Anterior cingulate cortex (tissue), 58 donors: Measurements from ENCODE around the gene GPR156.
"Not testable (repeated sequence)": the region's sequence is repeated elsewhere in the genome, so short reads cannot be mapped to it uniquely, and the experiment has no call there.

Experiments
- DNase-seq, 58 donors: peaks; one replicate each; lab custom pipeline; 2025; lab: John Stamatoyannopoulos, UW

The GPR156 gene

DNA sequence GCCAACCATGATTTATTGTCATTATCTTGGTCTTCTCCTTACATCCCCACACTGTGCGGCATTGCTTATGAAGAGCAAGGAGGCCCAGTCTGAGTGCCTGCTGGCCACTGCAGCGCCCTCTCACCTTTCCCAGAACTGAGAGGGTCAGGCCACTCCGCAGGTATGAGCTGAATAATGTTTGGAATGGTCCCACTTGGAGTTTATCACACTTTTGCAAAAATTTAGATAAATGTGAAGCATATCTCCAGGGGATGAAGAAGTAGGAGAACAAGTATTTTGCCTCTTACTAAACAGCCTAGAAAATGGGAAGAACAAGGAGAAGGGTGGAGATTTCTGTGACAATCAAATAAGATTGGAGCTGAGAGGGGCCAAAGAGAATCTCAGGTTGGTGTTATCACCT is 116.4 kb downstream of the GPR156 start:
- DNase-seq: no peak

DNA sequence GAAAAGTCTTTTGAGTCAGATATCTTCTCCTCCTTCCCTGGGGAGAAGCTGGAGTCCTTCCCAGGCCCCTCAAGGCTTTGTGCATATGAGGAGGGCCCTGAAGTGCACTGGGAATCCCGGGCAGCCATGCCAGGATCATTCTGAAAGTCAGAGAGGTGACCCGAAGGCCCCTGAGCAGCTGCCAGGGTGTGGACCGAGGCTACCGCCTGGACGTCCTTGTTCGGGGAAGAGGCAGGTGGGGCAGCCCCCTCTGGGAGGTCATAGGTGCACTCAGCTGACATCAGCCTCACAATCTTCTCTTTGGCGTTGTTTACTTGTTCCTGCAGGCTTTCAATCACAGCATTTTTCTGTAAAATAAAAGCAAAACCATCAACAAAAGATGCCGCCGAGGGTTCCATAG is 117.0 kb downstream of the GPR156 start:
- no peak for DNase-seq

DNA sequence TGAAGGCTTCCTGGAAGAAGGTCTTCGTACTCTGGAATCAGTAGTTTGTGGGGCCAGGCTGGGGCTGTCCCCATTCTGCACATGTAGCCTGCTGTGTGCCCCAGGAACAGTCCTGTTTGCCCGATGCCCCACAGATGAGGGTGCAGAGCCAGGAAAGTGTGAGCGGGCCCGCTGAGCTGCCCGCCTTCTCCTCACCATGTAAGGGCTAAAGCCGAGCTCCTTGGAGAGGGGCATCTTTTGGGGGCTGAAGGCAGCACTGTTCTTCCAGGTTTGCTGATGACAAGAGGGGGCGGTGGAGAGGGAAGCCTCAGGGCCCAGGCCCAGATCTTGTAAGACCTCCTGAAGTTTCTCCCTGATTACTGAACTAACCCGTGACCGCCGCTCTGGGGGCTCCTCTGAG is 117.5 kb downstream of the GPR156 start:
- no peak for DNase-seq

DNA sequence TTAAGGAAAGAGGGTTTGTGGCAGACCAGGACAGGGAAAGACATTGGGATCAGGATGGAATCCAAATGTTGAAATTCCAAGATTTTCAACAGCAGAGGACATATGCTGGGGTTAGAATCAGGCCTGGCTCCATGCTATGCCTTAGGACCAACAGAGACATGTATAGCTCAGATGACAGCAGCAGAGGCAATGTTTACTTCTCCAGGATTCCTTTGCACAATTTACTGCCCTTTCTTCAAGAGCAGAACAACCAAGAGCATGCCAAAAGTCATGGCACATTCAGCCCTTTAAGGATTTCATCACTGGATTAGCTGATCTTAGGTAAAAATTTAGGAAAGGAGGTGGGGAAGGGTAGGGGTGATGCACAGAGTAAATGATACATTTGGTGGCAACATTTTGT is 121.2 kb downstream of the GPR156 start:
- DNase-seq: no peak

DNA sequence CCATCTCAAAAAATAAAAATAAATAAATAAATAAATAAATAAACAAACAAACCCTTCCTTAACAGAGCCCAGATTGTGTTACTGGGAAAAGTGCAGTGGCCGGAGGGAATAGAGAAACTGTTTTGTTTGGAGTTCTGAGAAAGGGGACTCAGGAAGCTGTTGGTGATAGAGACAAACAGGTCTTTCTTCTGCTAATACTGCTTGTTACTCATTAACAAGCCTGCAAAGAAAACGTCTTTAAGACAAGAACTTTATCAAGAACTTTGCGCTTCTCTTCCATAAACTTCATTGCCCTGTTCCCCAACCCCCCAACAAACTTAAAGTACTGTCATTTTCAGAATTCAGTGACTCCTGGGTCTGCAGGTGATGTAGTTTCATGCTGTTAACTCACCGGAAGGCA is 122.0 kb downstream of the GPR156 start:
- DNase-seq: no peak

DNA sequence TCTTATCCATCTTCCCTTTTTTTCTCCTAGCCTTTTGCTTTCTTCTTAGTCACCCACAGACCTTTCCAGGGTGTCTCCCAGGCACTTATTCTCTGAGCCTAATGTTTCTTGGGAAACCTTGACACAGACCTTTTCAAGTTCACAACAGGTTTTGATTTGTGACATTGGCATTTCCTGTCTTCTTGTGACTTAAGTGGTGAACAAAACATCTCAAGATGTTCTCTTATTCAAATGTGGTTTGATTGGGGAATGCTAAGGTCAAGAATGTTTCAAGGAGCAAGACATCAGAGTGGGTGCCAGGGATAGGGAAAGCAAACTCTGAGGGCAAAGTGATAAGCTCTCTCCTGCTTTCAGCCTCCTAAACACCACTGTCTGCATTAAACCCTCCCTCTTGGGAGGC is 122.6 kb downstream of the GPR156 start:
- DNase-seq: no peak

DNA sequence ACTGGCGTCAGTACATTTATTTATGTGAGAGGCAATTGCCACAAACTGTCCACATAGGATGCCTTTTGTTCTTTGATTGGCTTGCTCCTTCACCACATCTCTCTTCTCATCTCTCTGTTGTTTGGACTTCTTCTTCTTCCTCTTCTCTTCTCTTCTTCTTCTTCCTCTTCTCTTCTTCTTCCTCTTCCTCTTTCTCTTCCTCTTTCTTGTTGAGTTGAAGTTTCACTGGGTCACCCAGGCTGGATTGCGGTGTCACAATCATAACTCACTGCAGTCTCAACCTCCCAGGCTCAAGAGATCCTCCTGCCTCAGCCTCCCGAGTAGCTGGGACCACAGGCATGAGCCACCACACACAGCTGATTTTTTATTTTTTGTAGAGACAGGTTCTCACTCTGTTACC is 123.1 kb downstream of the GPR156 start:
- DNase-seq: no peak

DNA sequence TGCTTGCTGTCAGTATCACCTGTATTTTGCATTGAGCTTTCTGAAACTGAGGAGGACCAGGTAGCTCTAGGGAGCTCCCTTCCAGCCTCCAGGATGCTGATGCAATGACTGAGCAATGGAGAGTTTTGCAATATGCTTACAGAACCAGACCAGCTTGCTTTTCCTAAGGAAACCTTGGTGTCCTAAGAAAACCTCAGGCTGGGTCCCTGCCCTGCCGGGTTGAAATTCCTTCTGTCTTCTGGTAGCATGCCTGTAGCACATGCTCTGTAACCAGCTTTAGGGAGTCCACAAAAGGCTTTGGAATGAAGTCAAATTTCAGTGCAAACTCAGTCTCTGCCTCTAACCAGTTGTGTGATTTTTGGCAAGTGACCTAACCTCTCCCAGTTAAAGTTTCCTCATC is 125.0 kb downstream of the GPR156 start:
- DNase-seq: no peak

DNA sequence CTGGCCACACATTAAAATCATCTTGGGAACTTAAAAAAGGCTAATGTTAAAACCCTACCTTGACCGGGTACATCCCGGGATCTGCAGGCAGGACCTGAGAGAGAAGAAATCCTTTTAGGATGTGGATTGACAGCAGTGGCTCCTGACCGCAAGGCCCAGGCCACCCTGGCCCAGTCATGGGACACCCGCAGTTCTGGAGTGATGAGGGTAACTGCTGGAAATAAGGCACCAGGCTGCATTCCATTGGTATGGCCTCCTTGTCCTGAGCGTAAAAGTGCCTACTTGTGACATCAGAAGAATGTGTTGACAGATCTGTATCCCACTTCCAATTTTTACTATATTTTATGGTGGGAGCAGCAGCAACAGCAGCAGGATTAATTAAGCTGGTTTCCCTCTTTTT is 127.3 kb downstream of the GPR156 start:
- DNase-seq: no peak

DNA sequence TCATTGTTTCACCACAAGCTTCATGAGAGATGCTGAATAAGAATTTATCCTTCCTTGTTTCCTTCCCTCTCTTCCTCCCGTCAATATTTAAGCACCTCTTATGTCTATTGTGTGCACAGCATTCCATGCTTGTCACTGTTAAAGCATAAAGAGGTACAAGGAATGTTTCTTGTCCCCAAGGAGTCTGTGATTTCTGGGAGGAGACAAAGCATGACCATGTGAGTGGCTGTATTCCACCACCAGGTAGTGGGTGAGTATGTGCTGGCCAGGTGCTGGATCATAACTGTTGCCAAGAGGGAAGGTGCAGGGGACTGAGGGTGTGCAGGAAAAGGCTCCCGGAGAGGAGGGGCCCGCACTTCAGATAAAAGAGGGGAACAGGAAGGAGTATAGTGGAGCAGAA is 127.9 kb downstream of the GPR156 start:
- no peak for DNase-seq

DNA sequence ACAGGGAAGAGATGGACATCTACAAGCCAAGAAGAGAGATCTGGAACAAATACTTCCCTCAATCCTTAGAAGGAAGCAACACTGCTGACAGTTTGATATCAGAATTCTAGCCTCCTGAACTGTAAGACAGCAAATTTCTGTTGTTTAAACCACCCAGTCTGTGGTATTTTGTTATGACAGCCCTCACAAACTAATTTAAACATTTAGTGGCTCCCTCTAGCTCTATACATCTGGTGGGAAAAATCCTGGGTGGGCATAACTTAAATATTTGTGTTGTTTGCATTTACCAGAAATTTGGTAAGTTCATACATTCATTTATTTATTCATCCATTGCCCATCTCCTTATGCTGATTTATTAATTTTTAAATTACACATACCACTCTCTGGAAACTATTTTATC is 128.3 kb downstream of the GPR156 start:
- DNase-seq: no peak

DNA sequence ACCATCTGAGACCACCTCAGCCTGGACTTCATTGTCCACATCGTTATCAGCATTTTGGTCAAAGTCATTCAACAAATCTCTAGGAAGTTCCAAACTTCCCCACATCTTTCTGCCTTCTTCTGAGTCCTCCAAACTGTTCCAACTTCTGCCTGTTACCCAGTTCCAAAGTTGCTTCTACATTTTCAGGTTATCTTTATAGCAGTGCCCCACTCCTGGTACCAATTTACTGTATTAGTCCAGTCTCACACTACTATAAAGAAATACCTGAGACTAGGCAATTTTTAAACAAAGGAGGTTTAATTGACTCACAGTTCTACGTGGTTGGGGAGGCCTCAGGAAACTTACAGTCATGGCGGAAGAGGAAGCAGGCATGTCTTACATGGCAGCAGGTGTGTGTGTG is 129.3 kb downstream of the GPR156 start:
- not testable (repeated sequence) for DNase-seq

DNA sequence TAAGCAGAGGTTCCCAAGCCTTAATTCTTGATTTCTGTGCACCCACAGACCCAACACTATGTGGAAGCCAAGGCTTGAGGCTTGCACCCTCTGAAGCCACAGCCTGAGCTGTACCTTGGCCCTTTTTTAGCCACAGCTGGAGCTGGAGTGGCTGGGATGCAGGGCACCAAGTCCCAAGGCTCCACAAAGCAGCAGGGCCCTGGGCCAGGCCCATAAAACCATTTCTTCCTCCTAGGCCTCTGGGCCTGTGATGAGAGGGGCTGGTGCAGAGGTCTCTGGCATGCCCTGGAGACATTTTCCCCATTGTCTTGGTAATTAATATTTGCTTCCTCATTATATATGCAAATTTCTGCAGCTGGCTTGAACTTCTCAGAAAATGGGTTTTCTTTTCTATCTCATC is 129.9 kb downstream of the GPR156 start:
- no peak for DNase-seq

DNA sequence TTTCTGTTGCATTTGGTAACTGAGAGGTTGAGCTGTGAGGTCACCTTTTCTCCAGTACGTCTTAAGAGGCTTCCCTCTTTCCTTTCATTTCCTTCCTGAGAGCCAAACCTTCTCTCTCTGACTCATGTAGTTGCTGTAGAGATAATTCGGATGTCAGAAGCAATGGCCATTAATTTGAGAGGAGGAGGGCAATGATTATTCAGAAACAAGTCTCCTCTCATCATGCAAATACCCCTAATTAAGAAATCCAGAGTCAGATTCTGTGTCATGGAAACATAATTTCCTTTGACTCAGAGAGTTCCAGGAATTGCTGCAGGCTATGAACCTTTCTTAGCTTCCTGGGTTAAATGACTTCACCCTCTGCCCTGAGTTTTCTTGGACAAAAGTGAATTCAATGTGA is 131.7 kb downstream of the GPR156 start:
- DNase-seq: no peak

DNA sequence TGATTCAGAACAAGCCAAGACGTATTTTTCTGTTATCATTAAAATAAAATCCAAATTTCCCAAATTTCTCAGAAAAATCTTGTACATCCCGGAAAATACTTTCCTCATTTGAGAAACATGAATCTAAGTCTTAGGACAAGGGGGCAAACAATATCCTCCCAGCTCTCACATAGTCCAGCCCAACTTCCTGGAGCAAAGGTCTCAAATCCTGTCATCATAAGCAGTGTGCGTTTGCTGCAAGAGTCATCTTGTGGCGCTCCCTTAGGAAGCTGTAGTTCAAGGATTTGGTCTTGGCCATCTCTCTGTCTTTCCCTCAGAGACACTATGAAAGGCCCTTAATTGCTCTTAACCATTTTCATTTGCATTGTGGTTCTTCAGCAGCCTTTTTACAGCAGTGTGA is 133.2 kb downstream of the GPR156 start:
- no peak for DNase-seq

DNA sequence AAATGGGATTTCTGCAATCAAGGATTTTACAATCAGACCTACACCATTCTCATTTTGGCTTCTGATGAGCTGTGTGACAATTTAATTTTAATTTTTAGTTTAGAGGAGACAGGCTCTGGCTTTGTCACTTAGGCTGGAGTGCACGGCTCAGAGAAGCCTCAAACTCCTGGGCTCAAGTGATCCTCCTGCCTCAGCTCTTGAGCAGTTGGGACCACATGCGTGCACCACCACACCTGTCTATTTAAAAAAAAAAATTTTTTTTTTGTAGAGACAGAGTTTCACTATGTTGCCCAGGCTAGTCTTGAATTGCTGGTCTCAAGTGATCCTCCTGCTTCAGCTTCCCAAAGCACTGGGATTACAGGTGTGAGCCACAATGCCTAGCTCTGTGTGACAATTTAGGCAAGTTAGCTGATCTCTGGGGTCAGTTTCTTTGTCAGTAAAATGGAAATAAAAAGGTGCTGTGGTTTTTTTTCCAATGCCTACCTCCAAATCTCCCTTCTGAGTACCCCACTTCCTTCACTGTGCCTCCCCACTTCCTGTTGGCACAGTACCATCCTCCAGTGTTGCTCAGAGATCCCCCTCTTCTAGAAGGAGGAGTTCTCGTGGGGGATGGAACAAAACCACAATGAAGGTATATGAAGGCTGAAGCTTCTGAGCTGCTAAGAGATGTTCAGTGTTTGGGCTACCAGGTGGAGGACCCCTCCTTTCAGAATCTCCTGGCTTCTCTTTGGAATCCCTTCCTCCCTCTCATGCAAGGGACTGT is 136.7 kb downstream of the GPR156 start:
- no peak for DNase-seq

DNA sequence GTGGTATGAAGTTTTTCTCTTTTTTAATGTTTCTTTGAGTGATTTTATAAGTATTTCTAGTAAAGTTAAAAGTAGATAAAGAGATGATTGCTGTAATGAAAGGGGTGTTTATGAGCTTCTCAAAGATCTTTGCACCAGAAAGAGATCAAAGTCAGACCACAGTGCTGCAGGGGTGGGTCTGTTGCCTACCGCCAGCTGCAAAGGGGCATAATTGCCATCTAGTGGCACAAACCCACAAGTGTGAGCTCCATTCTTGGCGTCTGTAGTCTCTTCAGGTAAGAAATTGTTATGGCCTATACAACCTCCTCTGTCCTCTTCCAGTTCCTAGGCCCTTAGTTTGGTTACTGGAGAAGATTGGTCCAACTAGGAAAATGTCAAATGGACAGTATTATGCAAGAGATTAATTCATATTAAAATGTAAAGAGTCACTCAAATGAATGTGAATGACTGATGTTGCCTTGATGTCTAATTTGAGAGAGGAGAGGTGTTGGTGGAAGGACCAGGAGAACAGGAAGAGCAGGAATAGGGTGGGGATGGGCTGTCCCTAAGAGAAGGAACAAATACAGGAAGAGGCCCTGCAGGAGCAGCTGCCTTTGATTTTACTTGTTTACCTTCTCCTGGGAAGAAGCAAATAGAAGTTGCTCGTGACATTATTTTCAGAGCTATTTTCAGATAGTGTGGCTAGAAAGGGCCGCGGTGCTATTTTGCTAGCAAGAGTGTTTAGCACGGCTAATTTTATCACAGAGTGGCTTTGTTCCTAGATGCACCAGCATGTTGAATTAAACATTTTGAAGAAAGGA is 137.8 kb downstream of the GPR156 start:
- no peak for DNase-seq

DNA sequence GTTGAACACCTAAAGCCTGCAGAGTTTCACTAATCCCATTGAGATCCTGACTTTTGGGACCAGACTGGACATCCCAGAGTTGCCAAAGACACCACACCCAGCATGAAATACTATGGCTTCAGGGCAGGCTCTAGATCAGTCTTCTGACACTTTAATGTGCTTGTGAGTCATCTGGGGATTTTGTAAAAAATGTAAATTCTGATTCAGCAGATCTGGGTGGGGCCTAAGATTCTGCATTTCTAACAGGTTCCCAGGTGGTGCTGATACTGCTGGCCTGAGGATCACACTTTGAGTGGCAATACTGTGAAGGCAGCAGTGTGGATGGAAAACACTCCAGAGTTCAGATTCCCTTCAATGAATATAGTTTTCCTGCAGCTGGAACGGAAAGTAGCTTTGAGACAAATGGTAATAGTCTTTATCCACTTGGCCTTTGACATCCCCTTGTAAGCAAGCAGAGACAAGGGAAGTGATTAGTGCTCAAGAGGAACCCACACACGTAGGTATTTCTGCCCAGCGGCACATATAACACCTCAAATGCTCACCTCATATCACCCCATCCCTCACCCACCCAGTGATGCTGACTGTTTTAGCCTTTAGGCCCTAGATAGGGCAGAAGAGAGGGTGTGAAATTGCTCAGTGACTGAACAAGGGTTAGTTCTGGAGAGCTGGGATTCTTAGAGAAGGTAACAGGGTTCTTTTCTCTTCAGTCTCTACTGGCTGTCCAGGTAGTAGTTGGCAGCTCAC is 139.3 kb downstream of the GPR156 start:
- no peak for DNase-seq

DNA sequence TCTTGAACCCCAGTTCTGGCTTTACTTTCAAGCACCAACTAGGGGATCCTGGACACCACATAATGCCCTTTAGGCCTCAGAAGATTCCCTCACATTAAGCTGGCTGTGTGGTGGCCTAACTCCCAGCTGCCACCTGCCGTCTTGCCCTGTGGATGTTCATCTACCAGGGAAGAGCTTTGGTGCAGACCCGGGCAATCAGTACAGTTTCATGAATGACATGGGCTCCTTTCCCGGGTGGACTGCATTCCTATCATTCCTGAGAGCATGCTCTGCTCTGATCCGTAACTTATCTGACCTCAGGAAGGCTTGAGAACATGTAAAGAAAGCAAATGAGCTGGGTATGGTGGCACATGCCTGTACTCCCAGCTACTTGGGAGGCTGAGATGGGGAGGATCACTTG is 140.8 kb downstream of the GPR156 start:
- DNase-seq: no peak

DNA sequence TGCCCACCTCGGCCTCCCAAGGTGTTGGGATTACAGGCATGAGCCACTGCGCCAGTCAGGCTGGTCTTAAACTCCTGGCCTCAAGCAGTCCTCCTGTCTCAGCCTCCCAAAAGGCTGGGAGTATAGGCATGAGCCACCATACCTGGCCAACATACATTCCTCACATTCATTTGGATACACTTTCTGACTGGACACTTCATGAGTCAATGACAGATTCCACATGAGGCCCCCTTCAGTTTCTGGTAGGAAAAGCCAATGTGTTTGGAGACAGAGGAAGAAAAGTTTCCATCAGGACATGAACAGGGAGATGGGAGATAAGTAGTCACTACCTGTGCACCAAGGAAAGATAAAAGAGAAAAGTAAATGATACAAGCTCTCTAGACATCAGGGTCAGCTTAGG is 141.3 kb downstream of the GPR156 start:
- DNase-seq: no peak

DNA sequence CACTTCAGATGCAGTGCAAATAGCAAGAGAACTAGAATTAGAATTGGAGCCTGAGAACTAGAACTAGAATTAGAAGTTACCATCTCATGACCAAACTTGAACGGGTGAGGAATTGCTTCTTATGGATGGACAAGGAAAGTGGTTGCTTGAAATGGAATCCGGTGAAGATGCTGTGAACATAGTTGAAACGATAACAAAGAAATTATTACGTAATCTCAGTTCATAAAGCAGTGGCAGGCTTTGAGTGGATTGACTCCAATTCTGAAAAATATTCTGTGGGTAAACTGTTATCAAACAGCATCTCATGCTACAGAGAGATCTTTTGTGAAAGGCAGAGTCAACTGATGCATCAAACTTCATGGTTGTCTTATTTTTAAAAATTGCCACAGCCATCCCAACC is 142.8 kb downstream of the GPR156 start:
- DNase-seq: no peak
